ENCODE data around the gene CYB5R3.

CYB5R3 gene

GRCh38 chr22:42649246-42650099, at the start of gene CYB5R3:
Gene CYB5R3, minus strand, starts transcription at chr22:42649392. Its CDS starts 77 bp downstream, at chr22:42649315.
- H3K4me3 ChIP-seq (replicated peaks in 1 of 2; ENCODE audit: low read depth in 2 of 2, low read length in 2 of 2), result peak within 1 kb of the TSS; percentile 69 to 97
- TF ChIP-seq CTCF (IDR thresholded peaks at IDR 0.05; ENCODE audit: low read depth, low read length), result no peak
- peak; percentile 82 to 90 for DNase-seq (ENCODE audit: low read depth in 2 of 2)

DNA sequence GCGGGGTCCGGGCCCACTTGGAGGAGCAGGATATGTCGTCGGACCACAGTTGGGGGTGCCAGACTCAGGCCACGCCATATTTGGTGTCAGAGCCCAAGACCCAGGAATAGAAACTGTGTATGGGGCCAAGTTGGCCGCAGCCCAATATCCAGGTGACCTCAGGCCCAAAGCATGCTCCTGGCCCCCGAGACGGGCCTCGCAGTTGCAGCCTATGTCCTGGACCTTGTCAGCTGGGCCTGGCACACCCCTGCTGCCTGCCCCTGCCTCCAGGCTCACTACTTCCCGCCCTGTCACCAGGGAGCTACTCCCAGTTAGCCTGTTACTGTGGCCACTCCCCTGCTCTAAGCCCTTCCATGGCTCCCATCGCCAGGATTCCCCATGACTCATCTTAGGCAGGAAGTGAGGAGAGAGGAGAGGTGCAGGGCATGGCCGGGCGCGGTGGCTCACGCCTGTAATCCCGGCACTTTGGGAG, 48.4 kb upstream of the CYB5R3 start:
- H3K4me3 ChIP-seq (replicated peaks in 1 of 2; ENCODE audit: low read depth in 2 of 2, low read length in 2 of 2), result no peak overlapping the region
- TF ChIP-seq CTCF (IDR thresholded peaks at IDR 0.05; ENCODE audit: low read depth, low read length), result no peak
- DNase-seq (ENCODE audit: low read depth in 2 of 2), result peak; percentile 89 to 96

- no peak for DNase-seq (ENCODE audit: low read depth in 2 of 2)
- H3K4me3 ChIP-seq (replicated peaks in 1 of 2; ENCODE audit: low read depth in 2 of 2, low read length in 2 of 2), result no peak overlapping the region
- no peak for TF ChIP-seq CTCF (IDR thresholded peaks at IDR 0.05; ENCODE audit: low read depth, low read length)
Measured at GRCh38 chr22:42696331-42696967, 47.3 kb upstream of the CYB5R3 start.

DNA sequence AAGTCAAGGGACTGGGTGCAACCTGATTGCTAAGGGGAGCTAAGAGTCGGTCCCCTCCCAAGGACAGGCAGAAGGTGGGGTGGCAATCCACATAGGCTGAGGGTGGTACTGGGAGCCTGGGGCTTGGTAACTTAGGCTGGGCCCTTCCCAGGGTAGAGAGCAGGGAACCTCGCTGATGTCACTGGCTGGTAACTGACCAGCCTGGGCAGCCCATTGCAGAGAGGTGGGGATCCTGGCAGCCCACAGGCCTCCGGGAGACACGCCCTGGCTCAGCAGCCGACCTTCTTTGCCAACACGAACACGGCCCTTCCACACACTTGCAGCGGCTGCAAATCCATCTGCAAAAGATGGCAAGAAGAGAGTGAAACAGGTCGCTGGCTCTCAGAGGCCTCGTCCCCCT, 46.1 kb upstream of the CYB5R3 start:
- no peak for DNase-seq (ENCODE audit: low read depth in 2 of 2)
- no peak for TF ChIP-seq CTCF (IDR thresholded peaks at IDR 0.05; ENCODE audit: low read depth, low read length)
- no peak overlapping the region for H3K4me3 ChIP-seq (replicated peaks in 1 of 2; ENCODE audit: low read depth in 2 of 2, low read length in 2 of 2)

DNA sequence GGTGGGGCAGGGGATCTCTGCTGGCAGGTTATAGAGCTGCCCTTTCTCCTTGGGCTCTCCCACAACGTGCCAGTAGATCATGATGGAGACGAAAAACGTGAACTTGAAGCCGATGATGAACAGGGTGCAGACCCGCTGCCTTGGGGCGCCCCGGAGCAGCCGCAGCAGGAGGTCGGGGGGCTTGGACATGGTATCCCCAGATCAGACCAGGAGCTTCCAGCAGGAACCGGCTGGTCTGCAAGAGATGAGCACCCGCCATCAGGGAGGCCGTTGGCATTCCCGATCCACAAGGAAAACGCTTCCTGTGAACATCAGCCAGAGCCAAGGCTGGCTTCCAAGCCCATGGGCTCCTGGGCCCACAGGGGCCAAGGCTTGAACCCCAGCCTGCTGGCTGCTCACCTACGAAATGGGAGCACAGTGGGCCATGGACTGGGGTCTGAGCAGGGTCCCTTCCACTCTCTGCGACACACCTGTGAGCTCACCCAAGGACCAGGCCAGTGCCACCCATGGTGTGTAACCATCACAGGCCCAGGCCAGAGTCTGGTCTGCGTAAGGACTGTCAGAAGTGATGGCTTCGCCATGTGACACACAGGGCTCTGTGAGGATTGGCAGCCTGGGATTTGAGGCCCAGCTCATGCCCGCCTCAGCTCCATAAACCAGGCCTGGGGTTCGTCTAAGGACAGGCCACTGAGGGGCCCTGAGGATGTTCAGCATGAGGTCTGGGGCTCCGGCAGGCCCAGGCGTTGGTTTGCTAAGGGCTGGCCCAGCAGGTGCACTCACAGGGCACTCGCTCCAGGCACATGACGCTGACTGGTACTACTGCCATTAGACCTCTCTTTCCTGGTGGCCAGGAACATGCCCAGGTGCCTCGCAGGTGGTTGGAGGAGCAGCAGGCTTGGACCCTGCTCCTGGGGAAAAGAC, 44.8 kb upstream of the CYB5R3 start:
- H3K4me3 ChIP-seq (replicated peaks in 1 of 2; ENCODE audit: low read depth in 2 of 2, low read length in 2 of 2), result no peak overlapping the region
- no peak for DNase-seq (ENCODE audit: low read depth in 2 of 2)
- no peak for TF ChIP-seq CTCF (IDR thresholded peaks at IDR 0.05; ENCODE audit: low read depth, low read length)

DNA sequence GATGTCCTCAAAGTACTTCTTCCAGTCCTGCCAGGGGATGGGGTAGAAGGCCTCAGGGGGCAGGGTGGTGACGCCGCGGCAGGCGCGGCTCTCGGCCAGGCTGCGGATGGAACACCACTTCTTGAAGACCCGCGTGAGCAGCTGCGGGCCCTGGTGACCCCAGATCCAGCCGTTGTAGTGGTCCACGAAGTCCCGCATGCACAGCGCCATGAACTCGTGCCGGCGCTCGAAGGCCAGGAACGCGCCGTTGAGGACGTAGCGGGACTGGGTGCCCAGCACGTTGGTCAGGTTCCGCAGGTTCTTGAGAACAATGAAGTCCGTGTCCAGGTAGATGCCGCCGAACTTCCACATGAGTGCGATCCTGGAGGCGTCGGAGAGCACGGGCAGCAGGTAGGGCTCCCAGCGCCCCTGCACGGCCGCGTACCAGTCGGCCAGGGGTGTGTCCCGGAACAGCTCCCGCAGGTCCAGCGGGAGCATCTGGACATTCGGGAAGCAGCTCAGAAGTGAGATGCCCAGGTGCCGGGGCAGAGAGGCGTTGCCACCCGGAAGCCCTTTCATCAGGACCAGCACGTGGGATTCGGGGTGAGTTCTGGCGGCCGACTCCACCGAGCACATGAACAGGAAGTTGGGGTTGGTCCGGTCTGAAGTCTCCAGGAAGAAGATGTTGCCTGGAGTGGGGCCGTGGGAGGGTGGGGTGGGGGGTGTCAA, 44.0 kb upstream of the CYB5R3 start:
- H3K4me3 ChIP-seq (replicated peaks in 1 of 2; ENCODE audit: low read depth in 2 of 2, low read length in 2 of 2), result no peak overlapping the region
- no peak for TF ChIP-seq CTCF (IDR thresholded peaks at IDR 0.05; ENCODE audit: low read depth, low read length)
- no peak for DNase-seq (ENCODE audit: low read depth in 2 of 2)

Data from cardiac fibroblast (primary cell).